Superior temporal gyrus (tissue), 1 donor: ENCODE results near the gene CSRNP2.
A peak's percentile ranks its signal among the peaks of the same experiment; 100 is the strongest.
"Not testable (repeated sequence)": the region's sequence is repeated elsewhere in the genome, so short reads cannot be mapped to it uniquely, and the experiment has no call there.

Experiments
- DNase-seq: peaks from one replicate; pipeline ENCODE4 v3.0.0-alpha.2; 2016; ENCODE audit errors: extremely low spot score

Gene CSRNP2

GRCh38 chr12:51078346-51078745, 5.0 kb downstream of the CSRNP2 start:
- DNase-seq: not testable (repeated sequence)

- peak; percentile 83 for DNase-seq
These were observed 5.5 kb downstream of the CSRNP2 start for GRCh38 chr12:51077930-51078329.

- no peak for DNase-seq
These were observed 7.0 kb downstream of the CSRNP2 start for GRCh38 chr12:51076236-51076930.

- no peak for DNase-seq
These were observed 8.0 kb downstream of the CSRNP2 start for GRCh38 chr12:51075390-51075789.

GRCh38 chr12:51071663-51072062, 11.7 kb downstream of the CSRNP2 start:
- no peak for DNase-seq

GRCh38 chr12:51070004-51070403, 13.4 kb downstream of the CSRNP2 start:
- DNase-seq: no peak

- no peak for DNase-seq
These were observed 15.6 kb downstream of the CSRNP2 start for GRCh38 chr12:51067771-51068170.

GRCh38 chr12:51067229-51067628, 16.2 kb downstream of the CSRNP2 start:
- no peak for DNase-seq

GRCh38 chr12:51065530-51065929, 17.9 kb downstream of the CSRNP2 start:
- DNase-seq: no peak

GRCh38 chr12:51062631-51063397, 20.6 kb downstream of the CSRNP2 start:
- no peak for DNase-seq

GRCh38 chr12:51059086-51059485, 24.3 kb downstream of the CSRNP2 start:
- no peak for DNase-seq

GRCh38 chr12:51056242-51056641, 27.2 kb downstream of the CSRNP2 start:
- DNase-seq: no peak

- DNase-seq: no peak
These were observed 28.3 kb downstream of the CSRNP2 start for GRCh38 chr12:51055060-51055459.

- no peak for DNase-seq
These were observed 31.6 kb downstream of the CSRNP2 start for GRCh38 chr12:51051787-51052186.

GRCh38 chr12:51049525-51049924, 33.9 kb downstream of the CSRNP2 start:
- no peak for DNase-seq

GRCh38 chr12:51048661-51049251, 34.6 kb downstream of the CSRNP2 start:
- DNase-seq: no peak

GRCh38 chr12:51047655-51048540, 35.5 kb downstream of the CSRNP2 start, which contains the start of gene LETMD1:
LETMD1 (plus strand) TSS chr12:51048327; CDS start chr12:51048357, 30 bp downstream.
- peak; percentile 100 for DNase-seq

- DNase-seq: no peak
These were observed 47.1 kb downstream of the CSRNP2 start for GRCh38 chr12:51036279-51036678.

GRCh38 chr12:51033457-51034089, 49.8 kb downstream of the CSRNP2 start:
- DNase-seq: no peak

GRCh38 chr12:51033048-51033447, 50.3 kb downstream of the CSRNP2 start:
- DNase-seq: no peak

GRCh38 chr12:51028813-51029150, 54.6 kb downstream of the CSRNP2 start:
- no peak for DNase-seq
